ENCODE measurements around the gene CES2.
"Not testable (repeated sequence)": the region's sequence is repeated elsewhere in the genome, so short reads cannot be mapped to it uniquely, and the experiment has no call there.

Gene CES2, protein sequence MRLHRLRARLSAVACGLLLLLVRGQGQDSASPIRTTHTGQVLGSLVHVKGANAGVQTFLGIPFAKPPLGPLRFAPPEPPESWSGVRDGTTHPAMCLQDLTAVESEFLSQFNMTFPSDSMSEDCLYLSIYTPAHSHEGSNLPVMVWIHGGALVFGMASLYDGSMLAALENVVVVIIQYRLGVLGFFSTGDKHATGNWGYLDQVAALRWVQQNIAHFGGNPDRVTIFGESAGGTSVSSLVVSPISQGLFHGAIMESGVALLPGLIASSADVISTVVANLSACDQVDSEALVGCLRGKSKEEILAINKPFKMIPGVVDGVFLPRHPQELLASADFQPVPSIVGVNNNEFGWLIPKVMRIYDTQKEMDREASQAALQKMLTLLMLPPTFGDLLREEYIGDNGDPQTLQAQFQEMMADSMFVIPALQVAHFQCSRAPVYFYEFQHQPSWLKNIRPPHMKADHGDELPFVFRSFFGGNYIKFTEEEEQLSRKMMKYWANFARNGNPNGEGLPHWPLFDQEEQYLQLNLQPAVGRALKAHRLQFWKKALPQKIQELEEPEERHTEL

DNA sequence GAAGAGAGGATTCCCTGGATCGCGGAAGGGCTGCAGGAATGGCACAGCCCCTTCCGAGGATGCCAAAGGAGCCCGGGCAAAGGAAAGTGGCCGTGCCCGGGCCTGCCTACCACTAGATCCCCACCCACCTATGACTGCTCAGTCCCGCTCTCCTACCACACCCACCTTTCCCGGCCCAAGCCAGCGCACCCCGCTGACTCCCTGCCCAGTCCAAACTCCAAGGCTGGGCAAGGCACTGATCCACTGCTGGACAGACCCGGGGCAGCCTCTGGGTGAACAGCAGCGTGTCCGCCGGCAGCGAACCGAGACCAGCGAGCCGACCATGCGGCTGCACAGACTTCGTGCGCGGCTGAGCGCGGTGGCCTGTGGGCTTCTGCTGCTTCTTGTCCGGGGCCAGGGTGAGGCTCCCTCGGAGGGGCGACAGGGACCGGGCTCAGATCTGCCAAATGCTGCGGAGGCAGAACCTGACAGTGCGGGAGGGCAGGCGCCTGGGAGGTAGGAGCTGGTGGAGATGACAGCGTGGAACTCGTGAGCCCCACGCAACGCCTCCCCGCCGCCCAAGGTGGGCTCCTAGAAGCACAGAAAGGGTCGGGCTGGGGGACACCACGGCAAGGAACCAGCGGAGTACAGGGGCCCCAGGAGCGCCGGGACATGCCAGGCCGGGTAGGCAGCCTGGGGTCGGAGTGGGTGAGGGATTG lies at the start of gene CES2:
TSS of gene CES2 (plus strand) at position 203 of the 698 bp plus-strand sequence. CDS start at position 323, 120 bp downstream.
- no peak for DNase-seq

- no peak for DNase-seq
Measured at GRCh38 chr16:66886321-66886720, 49.0 kb upstream of the CES2 start.

- DNase-seq: no peak
Measured at GRCh38 chr16:66886914-66887313, 48.4 kb upstream of the CES2 start.

- DNase-seq: no peak
Measured at GRCh38 chr16:66888647-66889615, 46.4 kb upstream of the CES2 start.

GRCh38 chr16:66889622-66890021 lies 45.7 kb upstream of the CES2 start:
- DNase-seq: no peak

DNA sequence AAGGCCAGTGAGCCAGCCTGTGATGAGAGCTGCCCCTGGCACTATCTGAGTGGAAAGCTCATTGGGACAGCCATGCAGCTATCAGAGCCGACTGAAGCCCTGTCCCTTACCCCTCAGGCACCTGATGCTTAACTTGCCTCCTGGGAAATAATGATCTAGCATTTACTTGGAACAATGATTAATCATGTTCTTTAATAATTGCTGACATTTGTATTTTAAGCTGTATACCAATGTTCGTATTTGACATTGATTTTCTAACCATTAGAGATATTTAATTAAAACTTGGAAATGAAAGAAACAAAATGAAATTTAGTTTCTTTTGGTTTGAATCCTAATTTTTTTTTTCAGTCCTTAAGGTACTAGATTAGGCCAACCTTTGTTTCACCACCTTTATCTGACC lies 44.5 kb upstream of the CES2 start:
- DNase-seq: no peak

DNA sequence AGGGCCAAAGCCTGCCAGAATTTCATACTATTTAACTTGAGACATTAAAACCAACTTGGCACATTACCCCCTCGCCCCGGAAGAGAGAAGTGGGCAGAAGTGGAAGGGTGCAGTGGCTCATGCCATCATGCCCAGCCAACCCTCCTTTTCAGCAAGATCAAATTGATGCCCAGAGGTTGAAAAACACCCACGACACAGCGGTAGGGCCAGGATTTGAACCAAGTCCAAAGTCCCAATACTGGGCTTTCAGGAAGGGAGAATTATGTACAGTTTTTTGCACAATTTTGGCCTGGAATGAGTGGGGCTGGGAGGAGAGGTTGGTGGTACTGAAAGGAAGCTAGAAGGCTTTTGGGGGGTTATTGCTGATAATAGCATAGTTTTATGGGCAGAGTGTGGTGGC lies 44.0 kb upstream of the CES2 start:
- DNase-seq: no peak

- no peak for DNase-seq
Measured at GRCh38 chr16:66891797-66892196, 43.5 kb upstream of the CES2 start.

GRCh38 chr16:66894055-66894454 lies 41.3 kb upstream of the CES2 start:
- no peak for DNase-seq

- DNase-seq: peak; percentile 52
Measured at GRCh38 chr16:66894948-66895688, 40.2 kb upstream of the CES2 start.

GRCh38 chr16:66895689-66895979 lies 39.7 kb upstream of the CES2 start:
- DNase-seq: no peak

DNA sequence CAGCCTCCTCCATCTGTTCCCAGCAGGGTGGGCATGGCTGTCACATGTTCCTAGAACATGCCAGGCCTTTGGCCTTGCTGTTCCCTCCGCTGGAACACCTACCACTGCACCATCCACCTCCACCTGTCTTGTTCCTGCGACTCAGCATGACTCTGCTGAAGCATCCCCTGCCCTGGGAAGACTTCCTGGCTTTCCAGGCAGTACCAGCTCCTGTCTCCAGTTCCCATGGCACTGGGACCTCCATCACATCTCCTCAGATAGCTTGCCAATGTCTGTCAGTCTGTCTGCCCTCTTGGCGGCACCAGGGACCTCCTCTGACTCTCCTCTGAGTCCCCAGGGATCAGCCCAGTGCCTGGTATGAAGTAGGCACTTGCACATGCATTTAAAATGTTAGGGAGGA lies 39.3 kb upstream of the CES2 start:
- no peak for DNase-seq

DNA sequence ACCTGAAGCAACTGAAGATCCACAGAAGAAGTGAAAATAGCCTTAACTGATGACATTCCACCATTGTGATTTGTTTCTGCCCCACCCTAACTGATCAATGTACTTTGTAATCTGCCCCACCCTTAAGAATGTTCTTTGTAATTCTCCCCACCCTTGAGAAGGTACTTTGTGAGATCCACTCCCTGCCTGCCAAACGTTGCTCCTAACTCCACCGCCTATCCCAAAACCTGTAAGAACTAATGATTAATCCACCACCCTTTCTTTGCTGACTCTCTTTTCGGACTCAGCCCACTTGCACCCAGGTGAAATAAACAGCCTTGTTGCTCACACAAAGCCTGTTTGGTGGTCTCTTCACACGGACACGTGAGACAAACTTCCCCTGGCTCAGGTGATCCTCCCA lies 38.6 kb upstream of the CES2 start:
- not testable (repeated sequence) for DNase-seq

- DNase-seq: no peak
Measured at GRCh38 chr16:66898207-66898606, 37.1 kb upstream of the CES2 start.

DNA sequence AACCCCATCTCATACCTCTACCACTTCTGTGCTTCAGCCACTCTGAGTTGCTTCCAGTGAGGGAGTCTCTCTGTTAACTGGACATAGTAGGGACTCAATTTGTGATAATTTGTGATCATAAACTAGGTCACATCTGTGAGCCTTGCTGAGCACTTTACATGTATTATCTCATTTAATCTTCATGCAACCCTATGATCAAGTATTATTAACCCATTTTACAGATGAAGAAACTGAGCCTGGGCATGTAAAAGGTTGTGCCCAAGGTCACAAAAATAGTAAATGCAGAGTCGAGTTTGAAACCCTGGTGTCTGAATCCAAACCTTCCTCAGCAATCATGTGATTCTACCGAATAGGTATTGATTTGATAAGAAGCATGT lies 36.4 kb upstream of the CES2 start:
- no peak for DNase-seq

DNA sequence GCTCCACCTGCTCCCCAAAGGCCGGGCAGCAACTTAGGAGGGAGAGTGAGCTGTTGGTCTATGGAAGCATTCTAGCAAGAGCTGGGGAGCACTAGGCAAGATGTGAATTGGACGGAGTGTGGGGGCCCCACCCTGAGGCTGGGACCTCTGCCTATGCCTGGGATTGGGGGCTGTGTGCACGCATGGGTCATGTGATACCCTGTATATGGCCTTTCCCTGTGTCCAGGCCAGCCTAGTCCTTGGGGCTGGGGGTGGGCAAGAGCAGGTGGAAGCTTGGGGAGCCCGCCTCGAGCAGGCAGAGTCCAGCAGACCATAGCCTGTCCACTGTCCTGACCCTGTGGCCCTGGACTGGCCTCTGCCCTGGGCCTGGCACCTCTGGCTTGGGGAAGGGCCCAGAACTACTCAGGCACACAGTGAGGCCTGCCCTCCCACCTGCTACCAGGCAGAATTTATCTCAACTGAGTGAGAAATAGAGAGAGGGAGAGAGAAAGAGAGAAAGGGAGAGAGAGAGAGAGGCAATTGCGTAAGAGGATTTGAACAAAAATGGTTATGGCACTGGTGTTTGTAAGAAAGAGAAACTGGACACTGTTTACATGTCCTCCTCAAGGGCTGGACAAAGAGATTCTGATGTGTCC lies 35.9 kb upstream of the CES2 start:
- DNase-seq: no peak

GRCh38 chr16:66899945-66900710 lies 35.2 kb upstream of the CES2 start:
- peak; percentile 51 for DNase-seq

DNA sequence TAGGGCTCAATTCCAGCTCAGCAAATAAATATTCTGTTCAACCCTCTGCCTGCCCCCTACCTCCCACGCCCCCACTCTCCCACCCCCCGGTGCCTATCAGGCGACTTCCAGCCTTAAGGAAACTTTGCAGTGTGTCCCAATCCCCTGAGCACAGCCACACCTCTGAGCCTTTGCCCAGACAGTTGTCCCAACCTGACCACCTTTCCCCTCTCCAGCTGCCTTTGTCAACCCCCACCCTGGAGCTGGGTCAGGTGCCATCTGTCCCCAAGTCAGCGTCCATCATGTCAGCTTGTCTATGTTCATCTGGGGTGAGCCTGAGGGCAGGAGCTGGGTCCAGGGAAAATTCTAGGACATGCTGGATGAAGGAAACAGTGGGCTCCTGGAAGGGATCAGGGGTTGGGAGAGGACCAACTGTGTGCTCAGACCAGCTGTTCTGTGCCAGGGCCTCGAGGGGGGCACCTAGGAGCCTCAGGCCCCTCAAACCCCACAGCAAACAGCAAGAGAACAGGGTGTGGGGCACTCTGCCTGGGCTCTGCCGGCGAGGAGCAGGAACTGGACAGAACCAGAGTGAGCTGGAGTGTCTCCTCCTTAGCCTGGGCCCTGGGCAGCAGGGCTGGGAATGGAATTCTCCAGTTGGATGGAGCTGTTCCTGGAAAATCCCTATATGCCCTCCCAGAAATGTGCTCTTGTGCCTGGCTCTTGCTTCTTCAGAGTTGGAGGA lies 34.4 kb upstream of the CES2 start:
- no peak for DNase-seq

DNA sequence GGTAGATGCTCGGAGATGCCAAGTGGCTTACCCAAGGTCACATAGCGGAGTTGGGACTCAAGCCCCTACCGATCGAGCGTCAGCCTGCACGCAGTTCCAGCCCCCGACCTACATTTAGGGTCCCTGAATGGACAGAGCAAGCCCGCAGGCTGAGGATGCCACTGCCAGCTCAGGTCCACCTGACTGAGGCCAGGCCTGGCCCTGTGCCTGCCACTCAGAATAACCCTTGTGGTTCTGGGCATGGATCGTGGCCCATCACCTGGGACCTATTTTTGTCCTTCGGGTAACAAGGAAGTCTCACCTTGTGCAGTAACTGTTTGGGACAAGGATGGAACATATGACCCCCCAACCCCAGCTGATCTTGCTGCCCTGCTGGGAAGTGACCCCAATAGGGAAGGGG lies 33.7 kb upstream of the CES2 start:
- no peak for DNase-seq
